Mesenchymal stem cell (in vitro differentiated cells and primary cell): ENCODE measurements around the gene CFAP251.

Experiments used
- DNase-seq: peaks from one replicate; pipeline ENCODE4 v3.0.0-alpha.2; 2013
- H2AFZ ChIP-seq: one replicate; pipeline ENCODE4 v1.6.1; 2013; ENCODE audit warnings: low read depth, mild to moderate bottlenecking, control low read depth, inconsistent platforms, low read length, moderate library complexity
- H2AK5ac ChIP-seq: 2 replicates; pipeline ENCODE4 v1.6.1; 2013; ENCODE audit warnings: low read length, moderate library complexity, mild to moderate bottlenecking, inconsistent platforms; ENCODE audit not compliant: severe bottlenecking
- H2BK120ac ChIP-seq: one replicate; pipeline ENCODE4 v1.6.1; 2013; ENCODE audit warnings: low read depth, mild to moderate bottlenecking, inconsistent platforms, low read length, moderate library complexity
- H2BK12ac ChIP-seq, 2 experiments: one replicate each; pipeline ENCODE4 v1.6.1; 2013; ENCODE audit warnings: inconsistent platforms in 2 of 2, low read length in 2 of 2, mild to moderate bottlenecking in 2 of 2, moderate library complexity in 2 of 2, control low read depth in 1 of 2
- H2BK15ac ChIP-seq: one replicate; pipeline ENCODE4 v1.6.1; 2013; ENCODE audit warnings: mild to moderate bottlenecking, low read depth, inconsistent platforms; ENCODE audit not compliant: poor library complexity, severe bottlenecking
- H2BK5ac ChIP-seq: 2 replicates; pipeline ENCODE4 v1.6.1; 2013; ENCODE audit warnings: low read depth, mild to moderate bottlenecking, low read length, control low read depth, inconsistent platforms; ENCODE audit not compliant: poor library complexity, severe bottlenecking
- H3K14ac ChIP-seq, 2 experiments: one replicate each; pipeline ENCODE4 v1.6.1; 2013; ENCODE audit warnings: inconsistent platforms in 2 of 2, low read length in 2 of 2, control low read depth in 1 of 2, mild to moderate bottlenecking in 1 of 2, moderate library complexity in 1 of 2
- H3K18ac ChIP-seq, 2 experiments: one replicate each; pipeline ENCODE4 v1.6.1; 2013; ENCODE audit warnings: inconsistent platforms in 2 of 2, low read length in 2 of 2, control low read depth in 1 of 2, low read depth in 1 of 2, mild to moderate bottlenecking in 1 of 2
- H3K23ac ChIP-seq, 2 experiments: one replicate each; pipeline ENCODE4 v1.6.1; 2013; ENCODE audit warnings: inconsistent platforms in 2 of 2, low read length in 2 of 2, mild to moderate bottlenecking in 2 of 2, moderate library complexity in 2 of 2, control low read depth in 1 of 2
- H3K27ac ChIP-seq: 2 replicates; pipeline ENCODE4 v1.5.1; 2013; ENCODE audit warnings: mild to moderate bottlenecking, moderate library complexity, low read length, control low read depth, inconsistent platforms; ENCODE audit not compliant: poor library complexity, severe bottlenecking
- H3K27me3 ChIP-seq, 2 experiments: 2 replicates each; pipeline versions ENCODE4 v1.6.1 to v1.7.0; 2013; ENCODE audit warnings: low read length in 2 of 2, mild to moderate bottlenecking in 2 of 2, moderate library complexity in 2 of 2, control low read depth in 1 of 2, inconsistent platforms in 1 of 2; ENCODE audit not compliant: control insufficient read depth in 1 of 2, insufficient read depth in 1 of 2
- H3K36me3 ChIP-seq, 2 experiments: 2 replicates each; pipeline versions ENCODE4 v1.6.1 to v1.7.0; 2013; ENCODE audit warnings: low read length in 2 of 2, control low read depth in 1 of 2, inconsistent platforms in 1 of 2, low read depth in 1 of 2, mild to moderate bottlenecking in 1 of 2; ENCODE audit not compliant: insufficient read depth in 2 of 2, control insufficient read depth in 1 of 2
- H3K4ac ChIP-seq, 2 experiments: one replicate each; pipeline ENCODE4 v1.6.1; 2013; ENCODE audit warnings: inconsistent platforms in 2 of 2, low read length in 2 of 2, mild to moderate bottlenecking in 2 of 2, moderate library complexity in 2 of 2, control low read depth in 1 of 2, low read depth in 1 of 2
- H3K4me1 ChIP-seq: 2 replicates; pipeline ENCODE4 v1.6.1; 2013; ENCODE audit warnings: low read depth, low read length, control low read depth; ENCODE audit not compliant: control insufficient read depth, insufficient read depth
- H3K4me2 ChIP-seq: 2 replicates; pipeline ENCODE4 v1.6.1; 2013; ENCODE audit warnings: low read length, mild to moderate bottlenecking, inconsistent platforms; ENCODE audit not compliant: poor library complexity, severe bottlenecking
- H3K4me3 ChIP-seq, 2 experiments: 2 replicates each; pipeline versions ENCODE4 v1.5.1 to v1.7.0; 2013; ENCODE audit warnings: low read length in 2 of 2, mild to moderate bottlenecking in 2 of 2, control low read depth in 1 of 2, low read depth in 1 of 2; ENCODE audit not compliant: insufficient read depth in 1 of 2
- H3K79me1 ChIP-seq: replicated peaks from 2 replicates; pipeline ENCODE4 v1.6.1; 2013; ENCODE audit warnings: mild to moderate bottlenecking, control low read depth, low read length, inconsistent platforms; ENCODE audit not compliant: poor library complexity, severe bottlenecking
- H3K9ac ChIP-seq: 2 replicates; pipeline ENCODE4 v1.7.0; 2013; ENCODE audit warnings: mild to moderate bottlenecking, low read length, moderate library complexity
- H3K9me3 ChIP-seq: 2 replicates; pipeline ENCODE4 v1.7.0; 2013; ENCODE audit warnings: mild to moderate bottlenecking, low read length; ENCODE audit not compliant: control insufficient read depth
- H4K8ac ChIP-seq: one replicate; pipeline ENCODE4 v1.6.1; 2013; ENCODE audit warnings: inconsistent platforms, mild to moderate bottlenecking, low read length, moderate library complexity
- H4K91ac ChIP-seq: one replicate; pipeline ENCODE4 v1.6.1; 2013; ENCODE audit warnings: mild to moderate bottlenecking, low read length, inconsistent platforms
- WGBS: methylation state at CpG from one replicate; pipeline ENCODE4 v1.1.7; 2013; ENCODE audit warnings: mixed read lengths; 5-methylcytosine and 5-hydroxymethylcytosine counted together

Gene CFAP251

GRCh38 chr12:121937654-121938053 is 19.3 kb downstream of the CFAP251 start:
- H3K4ac ChIP-seq, result no peak overlapping the region
- H3K27ac ChIP-seq, result no peak overlapping the region
- no peak overlapping the region for H3K9ac ChIP-seq
- H2BK15ac ChIP-seq, result no peak overlapping the region
- no peak overlapping the region for H2AK5ac ChIP-seq
- no peaks in the 10 kb centered on the region for H3K27me3 ChIP-seq
- WGBS, result 97% methylated on average over 7 of the region's 7 CpGs
- no peak overlapping the region for H4K91ac ChIP-seq
- no peak overlapping the region for H2BK120ac ChIP-seq
- H2BK5ac ChIP-seq, result no peak overlapping the region
- H3K18ac ChIP-seq, result no peak overlapping the region
- no peak for DNase-seq
- no peak overlapping the region for H2AFZ ChIP-seq
- H3K23ac ChIP-seq, result no peak overlapping the region
- H3K14ac ChIP-seq, result no peak overlapping the region
- no peak overlapping the region for H3K4me2 ChIP-seq
- no peaks in the 10 kb centered on the region for H3K79me1 ChIP-seq
- H3K4me1 ChIP-seq, result peaks cover 8% of the 10 kb centered on the region
- peaks cover 10% of the 10 kb centered on the region for H3K9me3 ChIP-seq
- H3K4me3 ChIP-seq, result no peak overlapping the region
- no peak overlapping the region for H2BK12ac ChIP-seq
- no peak overlapping the region for H4K8ac ChIP-seq
- H3K36me3 ChIP-seq, result peaks cover 28 to 75% of the 10 kb centered on the region in 2 experiments

GRCh38 chr12:121939186-121939585 is 20.8 kb downstream of the CFAP251 start:
- Histone ChIP-seq H4K91ac (no peak overlapping the region), H3K23ac (no peak overlapping the region), H2BK12ac (no peak overlapping the region), H4K8ac (peak overlapping the region; percentile 41), H2BK5ac (no peak overlapping the region), H3K27me3 (no peaks in the 10 kb centered on the region), H2BK120ac (no peak overlapping the region), H3K4me1 (no peaks in the 10 kb centered on the region), H3K14ac (no peak overlapping the region), H2AK5ac (no peak overlapping the region), H3K4me2 (no peak overlapping the region), H3K4me3 (no peak overlapping the region), H3K27ac (no peak overlapping the region), H3K9me3 (peaks cover 10% of the 10 kb centered on the region), H3K9ac (no peak overlapping the region), H3K36me3 (peaks cover 32 to 71% of the 10 kb centered on the region in 2 experiments), H3K4ac (no peak overlapping the region), H2AFZ (no peak overlapping the region), H3K18ac (no peak overlapping the region), H3K79me1 (no peaks in the 10 kb centered on the region), H2BK15ac (peak overlapping the region; percentile 12)
- WGBS, result 94% methylated on average over 6 of the region's 7 CpGs
- no peak for DNase-seq

- DNase-seq, result no peak
- no peak overlapping the region for H2BK5ac ChIP-seq
- no peak overlapping the region for H3K9ac ChIP-seq
- H3K79me1 ChIP-seq, result no peaks in the 10 kb centered on the region
- peaks cover 36 to 71% of the 10 kb centered on the region in 2 experiments for H3K36me3 ChIP-seq
- no peak overlapping the region for H3K4me2 ChIP-seq
- H2BK15ac ChIP-seq, result no peak overlapping the region
- no peak overlapping the region for H3K27ac ChIP-seq
- no peak overlapping the region for H2AFZ ChIP-seq
- H2BK12ac ChIP-seq, result no peak overlapping the region
- H2AK5ac ChIP-seq, result no peak overlapping the region
- H3K9me3 ChIP-seq, result peaks cover 10% of the 10 kb centered on the region
- no peak overlapping the region for H4K91ac ChIP-seq
- no peak overlapping the region for H3K23ac ChIP-seq
- H3K4me3 ChIP-seq, result no peak overlapping the region
- H2BK120ac ChIP-seq, result no peak overlapping the region
- no peaks in the 10 kb centered on the region for H3K4me1 ChIP-seq
- H3K27me3 ChIP-seq, result no peaks in the 10 kb centered on the region
- 77% methylated on average over 3 of the region's 4 CpGs for WGBS
- no peak overlapping the region for H4K8ac ChIP-seq
- H3K4ac ChIP-seq, result peak overlapping the region in 1 of 2 experiments; percentile 35
- no peak overlapping the region for H3K14ac ChIP-seq
- no peak overlapping the region for H3K18ac ChIP-seq
Observed at GRCh38 chr12:121939992-121940766, 21.8 kb downstream of the CFAP251 start.

GRCh38 chr12:121942145-121942718 is 23.8 kb downstream of the CFAP251 start:
- no peak overlapping the region for H3K14ac ChIP-seq
- H3K9me3 ChIP-seq, result peaks cover 10% of the 10 kb centered on the region
- peak overlapping the region; percentile 80 for H4K8ac ChIP-seq
- no peak overlapping the region for H2AFZ ChIP-seq
- 60% methylated on average over 12 of the region's 15 CpGs for WGBS
- peak overlapping the region in 1 of 2 experiments; percentile 40 for H2BK12ac ChIP-seq
- H2BK120ac ChIP-seq, result no peak overlapping the region
- H2BK15ac ChIP-seq, result no peak overlapping the region
- H3K36me3 ChIP-seq, result peaks cover 24 to 62% of the 10 kb centered on the region in 2 experiments
- H3K4me3 ChIP-seq, result no peak overlapping the region
- H3K23ac ChIP-seq, result no peak overlapping the region
- no peaks in the 10 kb centered on the region for H3K27me3 ChIP-seq
- no peak overlapping the region for H3K4me2 ChIP-seq
- no peaks in the 10 kb centered on the region for H3K79me1 ChIP-seq
- H4K91ac ChIP-seq, result peak overlapping the region; percentile 52
- no peak overlapping the region for H3K27ac ChIP-seq
- H3K4me1 ChIP-seq, result no peaks in the 10 kb centered on the region
- no peak overlapping the region for H3K4ac ChIP-seq
- H2BK5ac ChIP-seq, result no peak overlapping the region
- peak; percentile 98 for DNase-seq
- H3K9ac ChIP-seq, result no peak overlapping the region
- H3K18ac ChIP-seq, result peak overlapping the region in 1 of 2 experiments; percentile 28
- H2AK5ac ChIP-seq, result no peak overlapping the region
